Testis (tissue), 2 donors: ENCODE results near the gene DTL.

Experiments used
- CTCF ChIP-seq, 3 experiments: fragments of 450-650 bp in 2 of 3; fragments of 200-600 bp in 1 of 3; sonication (generic) in 1 of 3; IDR thresholded peaks; one replicate each; pipeline ENCODE4 v1.5.1; 2016 to 2019; ENCODE audit warnings: antibody characterized with exemption in 3 of 3, mild to moderate bottlenecking in 2 of 3, moderate library complexity in 1 of 3
- POLR2A ChIP-seq: fragments of 450-650 bp; IDR thresholded peaks from one replicate; pipeline ENCODE4 v1.6.1; 2017; ENCODE audit warnings: antibody characterized with exemption, mild to moderate bottlenecking, moderate library complexity

GRCh38 chr1:212091438-212092121, 56.0 kb downstream of the DTL start:
- TF ChIP-seq CTCF (IDR thresholded peaks at IDR 0.05): no peak
- TF ChIP-seq POLR2A: no peak
